Measurements from ENCODE around the gene VSIG8.

- no peak for TF ChIP-seq POLR2A (IDR thresholded peaks at IDR 0.05)
- TF ChIP-seq CTCF (IDR thresholded peaks at IDR 0.05) = no peak
- no peak for TF ChIP-seq EP300 (IDR thresholded peaks at IDR 0.05)
Observed at GRCh38 chr1:159896546-159896930, 34.1 kb upstream of the VSIG8 start.

Data from ovary (tissue), 3 donors.